Activated naive CD8-positive, alpha-beta T cell treated with anti-CD3 and anti-CD28 coated beads, Interleukin-2, amount 10 ng/mL, durations not matched to agents 7 days and 5 days (primary cell): ENCODE measurements around the gene AAGAB. TPM values are rescaled to one million over a fixed set of nuclear protein-coding genes. Genes with fewer than 3 reads are reported as not detected.

Source experiments
- total RNA-seq, 2 experiments: library from RNA; stranded (reverse); gene quantifications; one replicate each; pipeline ENCODE4 v1.2.3, GENCODE V29; 2021

The AAGAB gene
- total RNA-seq, 2 experiments from 2014 or later = 39.3 to 40.4 TPM

Other genes starting within 250 kb of the AAGAB start
- gene SMAD3, start 189.1 kb downstream of the AAGAB start, total RNA-seq = 10 to 100 TPM; 74.1 to 75.9 TPM
- 1 to 10 TPM; 1.2 to 2.2 TPM for gene IQCH, start 125 bp upstream of the AAGAB start, total RNA-seq